Embryonic facial prominence (tissue), 1 donor: ENCODE data around the gene TMEM132C.
"Not testable (repeated sequence)": the region's sequence is repeated elsewhere in the genome, so short reads cannot be mapped to it uniquely, and the experiment has no call there.

ENCODE experiments used
- DNase-seq: peaks from one replicate; pipeline ENCODE4 v3.0.0-alpha.2; 2016; ENCODE audit errors: extremely low spot score

Gene TMEM132C

GRCh38 chr12:128474916-128475315 is 207.9 kb downstream of the TMEM132C start:
- DNase-seq: no peak

DNA sequence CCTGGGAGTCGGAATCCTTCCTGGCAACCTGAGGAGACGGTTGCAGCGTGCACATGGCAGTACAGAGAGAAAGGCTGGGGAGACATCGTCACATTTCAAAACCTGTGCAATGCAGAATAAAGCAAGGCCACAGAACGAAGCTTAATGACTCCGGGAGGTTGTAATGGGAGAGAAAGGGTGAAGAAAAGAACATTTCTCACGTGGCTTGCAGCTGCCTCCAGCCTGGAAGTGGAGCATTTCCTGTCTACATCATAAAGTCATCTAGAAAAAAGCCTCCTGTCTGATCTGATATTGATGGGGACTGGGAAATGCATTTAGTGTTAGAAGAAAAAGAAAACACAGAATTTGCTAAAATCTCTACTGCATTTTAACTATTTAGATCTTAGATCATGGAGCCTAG is 209.3 kb downstream of the TMEM132C start:
- DNase-seq: no peak

GRCh38 chr12:128483526-128484255 is 216.7 kb downstream of the TMEM132C start:
- no peak for DNase-seq

GRCh38 chr12:128497376-128497775 is 230.4 kb downstream of the TMEM132C start:
- not testable (repeated sequence) for DNase-seq

- DNase-seq: no peak
Observed at GRCh38 chr12:128507470-128507869, 240.5 kb downstream of the TMEM132C start.

- no peak for DNase-seq
Observed at GRCh38 chr12:128509170-128509569, 242.2 kb downstream of the TMEM132C start.

DNA sequence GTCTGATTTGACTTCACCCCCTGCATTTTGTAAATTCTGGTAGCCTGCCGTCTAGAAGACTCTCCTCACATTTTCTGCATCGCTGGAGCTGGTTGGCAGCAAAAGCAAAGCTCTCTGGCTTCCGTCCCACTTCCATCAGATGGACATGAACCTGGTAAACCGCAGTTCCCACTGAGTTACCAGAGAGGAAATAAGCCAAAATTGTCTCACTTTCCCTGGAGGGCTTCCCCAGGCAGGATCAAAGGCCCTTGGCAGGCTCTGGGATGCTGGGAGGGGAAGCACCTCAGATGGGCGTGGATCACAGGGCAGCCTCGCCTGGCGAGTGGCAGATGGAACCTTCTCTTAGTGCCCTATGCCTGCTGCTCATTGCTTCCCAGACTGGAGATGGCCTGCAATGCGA is 243.5 kb downstream of the TMEM132C start:
- no peak for DNase-seq

- DNase-seq: no peak
Observed at GRCh38 chr12:128513331-128513730, 246.4 kb downstream of the TMEM132C start.

DNA sequence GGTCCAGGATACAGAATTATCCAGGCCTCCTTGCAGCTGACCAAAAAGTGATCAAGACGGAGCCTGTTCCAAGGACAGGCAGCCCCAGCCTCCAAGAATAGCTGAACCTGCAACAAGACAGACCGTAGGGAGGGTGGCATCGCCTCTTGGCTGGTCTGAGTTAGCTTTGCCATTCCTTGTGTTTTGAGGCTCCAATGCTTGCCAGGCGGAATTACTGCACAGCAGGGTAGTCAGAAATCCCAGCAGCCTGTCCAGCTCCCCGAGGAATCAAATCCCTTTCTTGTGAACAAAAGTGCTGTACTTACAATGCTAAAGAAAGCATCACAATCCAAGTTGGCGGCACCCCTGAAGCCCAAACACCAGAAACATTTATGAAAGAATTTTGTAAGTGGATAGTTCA is 246.9 kb downstream of the TMEM132C start:
- no peak for DNase-seq

- DNase-seq: no peak
Observed at GRCh38 chr12:128518644-128519043, 251.7 kb downstream of the TMEM132C start.

DNA sequence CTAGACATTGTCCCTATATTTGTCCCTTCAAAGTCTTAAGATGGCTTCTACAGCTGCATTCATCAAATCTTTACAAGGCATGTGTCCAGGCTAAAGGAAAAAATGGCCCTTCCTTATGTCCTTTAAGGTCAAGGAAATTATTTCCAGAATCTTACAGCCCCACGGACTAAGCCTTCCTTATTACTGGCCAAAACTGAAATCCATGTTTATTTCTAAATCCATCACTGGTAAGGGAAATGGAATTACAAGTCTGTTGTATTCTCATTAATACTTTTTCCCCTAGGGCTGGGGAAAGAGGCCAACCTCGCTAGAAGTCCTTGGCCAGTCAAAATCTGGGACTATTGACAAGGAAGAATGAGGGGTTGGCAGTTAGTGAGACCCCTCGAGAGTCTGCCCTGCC is 252.5 kb downstream of the TMEM132C start:
- no peak for DNase-seq

DNA sequence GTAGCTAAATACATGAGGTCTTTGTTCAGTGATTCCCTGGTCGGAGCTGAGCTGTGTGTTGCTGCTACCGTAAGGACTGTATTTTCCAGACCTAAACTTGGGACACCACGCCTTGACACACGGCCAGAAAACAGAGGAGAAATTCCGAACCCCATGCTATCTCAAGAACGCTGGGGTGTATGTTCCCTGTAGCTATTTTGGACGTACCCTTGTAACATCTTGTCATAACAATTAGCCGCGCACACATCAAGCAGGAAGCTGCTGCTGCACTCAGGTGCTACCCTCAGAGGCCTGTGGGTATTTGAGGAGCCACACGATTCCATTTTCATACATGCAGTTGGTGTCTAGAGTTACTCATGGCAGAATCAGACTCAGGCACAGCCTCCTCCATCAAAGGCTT is 255.0 kb downstream of the TMEM132C start:
- DNase-seq: no peak

- no peak for DNase-seq
Observed at GRCh38 chr12:128524439-128524838, 257.5 kb downstream of the TMEM132C start.

DNA sequence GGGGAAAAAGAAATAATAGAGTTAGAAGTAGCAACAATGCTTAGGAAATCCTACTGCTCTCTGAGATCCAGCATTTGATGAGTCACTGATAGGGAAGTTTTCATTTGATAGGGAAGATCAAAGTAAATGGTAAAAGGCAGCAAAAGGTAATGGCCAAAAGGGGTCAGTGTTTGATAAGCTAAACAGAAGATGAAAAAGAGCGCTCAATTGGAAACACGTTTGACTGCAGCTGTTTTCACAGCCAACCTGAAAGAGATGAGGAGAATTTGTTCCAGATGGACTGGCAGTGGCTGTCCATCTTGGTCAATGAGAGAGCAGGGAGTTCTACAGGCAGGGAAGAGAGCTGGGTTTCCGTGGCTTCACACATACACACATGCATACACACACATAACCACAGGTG is 264.2 kb downstream of the TMEM132C start:
- DNase-seq: peak; percentile 8

- no peak for DNase-seq
Observed at GRCh38 chr12:128534906-128535305, 267.9 kb downstream of the TMEM132C start.

GRCh38 chr12:128536810-128537209 is 269.8 kb downstream of the TMEM132C start:
- DNase-seq: no peak

DNA sequence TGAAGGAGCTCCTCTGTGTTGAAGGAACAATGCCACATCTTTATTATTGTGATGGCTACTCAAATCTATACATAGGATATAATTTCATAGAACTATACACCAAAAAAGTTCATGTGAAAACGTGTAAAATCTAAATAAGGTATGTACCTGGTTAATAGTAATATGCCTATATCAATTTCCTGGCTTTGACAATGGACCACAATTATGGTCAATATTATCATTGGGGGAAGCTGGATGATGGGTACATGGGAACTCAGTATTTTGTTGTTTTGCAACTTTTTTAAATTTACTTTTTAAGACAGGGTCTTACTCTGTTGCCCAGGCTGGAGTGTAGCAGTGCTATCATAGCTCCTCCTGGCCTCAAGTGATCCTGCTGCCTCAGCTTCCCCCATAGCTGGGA is 270.7 kb downstream of the TMEM132C start:
- no peak for DNase-seq

DNA sequence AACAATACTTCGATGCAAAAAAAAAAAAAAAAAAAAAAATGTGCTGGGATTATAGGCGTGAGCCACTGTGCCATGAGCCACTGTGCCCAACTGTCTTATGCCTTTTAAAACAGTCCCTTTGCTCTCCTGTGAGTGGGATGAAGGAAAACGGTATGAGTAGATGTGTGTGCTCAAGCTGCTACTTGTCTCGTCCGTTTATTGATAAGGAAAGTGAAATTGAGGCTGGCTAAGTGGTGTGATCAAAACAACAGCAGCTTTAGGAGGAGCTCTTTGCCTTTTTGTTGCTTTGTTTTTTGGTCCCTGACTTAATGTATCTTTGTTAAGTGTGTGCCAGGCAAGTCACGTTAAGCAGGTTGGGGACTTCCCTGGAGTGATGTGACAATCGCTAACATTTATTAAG is 275.9 kb downstream of the TMEM132C start:
- no peak for DNase-seq

DNA sequence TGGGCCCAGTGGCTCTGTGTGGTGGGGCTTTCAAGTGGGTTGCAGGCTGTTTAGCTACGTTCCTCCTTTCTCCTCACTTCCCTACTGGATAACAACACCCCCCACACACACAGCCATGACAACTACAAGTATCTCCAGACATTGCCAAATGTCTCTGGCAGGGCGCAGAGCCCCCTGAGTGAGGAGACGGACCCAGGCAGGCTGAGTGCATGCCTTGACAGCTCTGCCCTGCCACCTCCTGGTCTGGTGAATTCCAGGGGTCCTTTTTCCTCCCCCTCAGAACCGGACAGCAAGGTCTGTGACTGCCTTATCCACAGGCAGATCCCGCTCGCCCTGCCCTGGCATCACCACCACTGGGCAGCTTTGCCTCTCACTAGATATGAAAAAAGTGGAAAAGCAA is 276.5 kb downstream of the TMEM132C start:
- DNase-seq: no peak

GRCh38 chr12:128543971-128544370 is 277.0 kb downstream of the TMEM132C start:
- DNase-seq: no peak

DNA sequence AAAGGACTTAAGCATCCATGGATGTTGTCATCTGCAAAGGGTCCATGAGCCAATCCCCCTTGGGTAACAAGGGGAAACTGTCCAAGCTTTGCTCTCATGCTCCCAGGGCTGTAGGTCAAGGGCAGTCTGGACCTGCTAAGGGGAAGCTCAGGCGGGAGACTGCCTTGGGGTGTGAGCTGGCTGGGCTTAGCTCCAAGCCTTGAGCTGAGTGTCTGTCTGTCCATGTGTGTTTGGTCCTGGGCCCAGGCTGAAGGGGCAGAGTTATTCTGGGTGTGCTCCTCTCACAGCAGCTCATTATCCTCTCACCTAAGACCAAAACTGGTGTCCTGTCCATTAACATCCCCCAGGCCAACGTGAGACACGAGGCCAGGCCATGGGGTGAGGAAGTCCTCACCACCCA is 282.0 kb downstream of the TMEM132C start:
- DNase-seq: no peak

DNA sequence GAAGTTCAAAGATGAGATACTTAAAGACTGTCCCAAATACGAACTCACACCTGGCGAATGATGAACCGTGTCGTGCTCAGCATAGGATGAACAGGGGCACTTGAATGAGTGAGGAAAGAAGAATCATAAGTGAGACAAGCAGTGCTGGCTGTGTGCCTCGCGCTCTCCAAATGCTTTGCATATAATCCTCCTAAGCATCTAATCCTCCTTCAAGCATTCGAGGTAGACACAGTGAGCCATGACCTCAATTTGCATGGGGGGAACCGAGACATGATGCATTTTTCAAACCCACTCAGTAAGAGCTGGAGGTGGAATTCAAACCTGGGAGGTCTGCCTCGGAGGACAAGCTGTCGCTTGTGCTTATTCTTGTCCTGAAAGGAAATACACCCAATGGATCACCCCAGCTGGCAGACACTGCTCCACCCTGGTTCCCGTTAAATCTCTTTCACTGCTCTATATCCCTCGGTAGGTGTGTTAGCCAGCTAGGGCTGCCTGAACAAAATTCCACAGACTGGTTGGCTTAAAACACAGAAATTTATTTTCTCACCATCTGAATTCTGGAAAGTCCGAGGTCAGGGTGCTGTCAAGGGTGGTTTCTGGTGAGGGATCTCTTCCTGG is 282.7 kb downstream of the TMEM132C start:
- DNase-seq: no peak

DNA sequence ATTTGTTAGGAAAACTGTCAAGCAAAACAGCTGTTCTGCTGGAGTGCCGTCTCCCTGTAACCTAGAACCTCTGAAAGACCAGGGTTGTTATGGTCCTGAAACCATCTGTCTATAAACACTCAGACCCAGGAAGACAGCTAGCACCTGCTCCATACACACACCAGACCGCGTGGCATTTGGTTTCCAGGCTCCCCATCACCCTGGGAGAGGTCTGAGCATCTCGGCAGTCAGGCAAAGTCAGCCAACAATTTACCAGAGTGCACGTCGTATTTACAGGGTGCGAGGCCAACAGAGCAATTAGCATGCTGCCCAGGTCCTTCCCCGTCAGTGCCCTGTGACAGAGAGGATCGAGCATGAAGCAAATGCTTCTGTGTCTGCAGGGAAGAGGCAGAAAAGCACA is 284.3 kb downstream of the TMEM132C start:
- no peak for DNase-seq
